Measurements from ENCODE around the gene RMDN2. TPM values are rescaled to one million over a fixed set of nuclear protein-coding genes. Genes with fewer than 3 reads are reported as not detected.

Gene RMDN2
- total RNA-seq, 4 donors from 2014 or later = 9.6 to 14.4 (median 12.0) TPM

DNA sequence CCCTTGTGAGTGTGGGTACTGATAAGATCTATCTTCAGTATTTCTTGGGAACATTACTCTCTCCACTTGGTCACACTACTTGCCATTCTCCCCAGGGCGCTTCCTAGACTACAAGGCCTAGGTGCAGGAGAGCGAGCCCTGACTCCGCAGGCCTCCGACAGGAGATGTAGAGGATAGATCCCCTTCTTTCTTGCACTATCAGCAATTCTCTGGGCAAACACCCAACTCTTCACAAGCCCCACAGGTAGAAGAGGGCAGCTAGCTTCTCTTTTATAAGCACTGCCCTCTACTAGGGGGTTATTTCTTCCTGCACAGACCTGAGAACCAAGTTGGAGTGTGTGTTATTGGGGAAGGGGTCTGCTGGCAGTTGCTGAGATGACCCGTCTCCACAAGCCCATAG lies 10.7 kb upstream of the RMDN2 start:
- no peaks in the 10 kb centered on the region for H3K9me3 ChIP-seq
- TF ChIP-seq, protein P1, sequence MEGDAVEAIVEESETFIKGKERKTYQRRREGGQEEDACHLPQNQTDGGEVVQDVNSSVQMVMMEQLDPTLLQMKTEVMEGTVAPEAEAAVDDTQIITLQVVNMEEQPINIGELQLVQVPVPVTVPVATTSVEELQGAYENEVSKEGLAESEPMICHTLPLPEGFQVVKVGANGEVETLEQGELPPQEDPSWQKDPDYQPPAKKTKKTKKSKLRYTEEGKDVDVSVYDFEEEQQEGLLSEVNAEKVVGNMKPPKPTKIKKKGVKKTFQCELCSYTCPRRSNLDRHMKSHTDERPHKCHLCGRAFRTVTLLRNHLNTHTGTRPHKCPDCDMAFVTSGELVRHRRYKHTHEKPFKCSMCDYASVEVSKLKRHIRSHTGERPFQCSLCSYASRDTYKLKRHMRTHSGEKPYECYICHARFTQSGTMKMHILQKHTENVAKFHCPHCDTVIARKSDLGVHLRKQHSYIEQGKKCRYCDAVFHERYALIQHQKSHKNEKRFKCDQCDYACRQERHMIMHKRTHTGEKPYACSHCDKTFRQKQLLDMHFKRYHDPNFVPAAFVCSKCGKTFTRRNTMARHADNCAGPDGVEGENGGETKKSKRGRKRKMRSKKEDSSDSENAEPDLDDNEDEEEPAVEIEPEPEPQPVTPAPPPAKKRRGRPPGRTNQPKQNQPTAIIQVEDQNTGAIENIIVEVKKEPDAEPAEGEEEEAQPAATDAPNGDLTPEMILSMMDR (IDR thresholded peaks at IDR 0.05) = no peak
- no peak for TF ChIP-seq EP300 (IDR thresholded peaks at IDR 0.05)
- TF ChIP-seq POLR2A (IDR thresholded peaks at IDR 0.05) = no peak
- H3K36me3 ChIP-seq = no peaks in the 10 kb centered on the region
- DNase-seq (ENCODE audit: low spot score in 2 of 2) = no peak
- H3K4me1 ChIP-seq = peaks cover 0 to 14% (median 0%) of the 10 kb centered on the region in 4 donors
- H3K4me3 ChIP-seq = no peak overlapping the region
- WGBS, 2 donors = 95% methylated on average over 5 of the region's 5 CpGs
- H3K27ac ChIP-seq = no peak overlapping the region
- H3K27me3 ChIP-seq = no peaks in the 10 kb centered on the region

DNA sequence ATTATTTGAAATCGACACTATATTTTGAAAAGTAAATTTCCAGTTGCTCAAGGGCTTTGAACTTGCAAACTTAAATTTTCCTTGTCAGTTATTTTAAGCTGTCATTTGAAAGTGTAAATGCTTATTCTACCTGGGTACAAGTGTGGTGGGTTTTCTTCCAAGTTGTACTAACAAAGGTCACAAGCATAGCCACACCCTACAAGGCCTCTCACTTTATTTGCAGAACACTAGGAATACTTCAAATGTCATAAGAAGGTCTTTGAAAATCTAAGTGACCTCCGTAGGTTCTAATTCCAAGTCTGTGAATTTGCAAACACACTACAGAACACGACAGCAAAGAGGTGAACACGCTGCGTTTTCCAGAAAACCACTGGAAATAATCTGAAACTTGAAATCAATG lies 9.3 kb upstream of the RMDN2 start:
- WGBS, 2 donors = 85 to 87% methylated on average over 5 of the region's 5 CpGs
- Histone ChIP-seq H3K9me3 (no peaks in the 10 kb centered on the region), H3K27me3 (no peaks in the 10 kb centered on the region), H3K36me3 (no peaks in the 10 kb centered on the region), H3K4me3 (no peak overlapping the region), H3K27ac (no peak overlapping the region), H3K4me1 (peaks cover 0 to 14% (median 0%) of the 10 kb centered on the region in 4 donors)
- TF ChIP-seq, protein P1 (IDR thresholded peaks at IDR 0.05) = no peak
- no peak for TF ChIP-seq EP300 (IDR thresholded peaks at IDR 0.05)
- no peak for DNase-seq (ENCODE audit: low spot score in 2 of 2)

GRCh38 chr2:37916512-37917082 lies 8.5 kb upstream of the RMDN2 start:
- Histone ChIP-seq H3K4me1 (peaks cover 0 to 14% (median 0%) of the 10 kb centered on the region in 4 donors), H3K9me3 (no peaks in the 10 kb centered on the region), H3K4me3 (no peak overlapping the region), H3K36me3 (no peaks in the 10 kb centered on the region), H3K27ac (no peak overlapping the region), H3K27me3 (no peaks in the 10 kb centered on the region)
- WGBS, 2 donors = 64 to 74% methylated on average over 3 of the region's 3 CpGs
- DNase-seq (ENCODE audit: low spot score in 2 of 2) = peak in 1 of 2 donors; percentile 41
- TF ChIP-seq POLR2A (IDR thresholded peaks at IDR 0.05) = no peak
- peak in 1 of 2 donors; percentile 13 for TF ChIP-seq EP300 (IDR thresholded peaks at IDR 0.05)
- TF ChIP-seq, protein P1 (IDR thresholded peaks at IDR 0.05) = no peak

- no peaks in the 10 kb centered on the region for H3K27me3 ChIP-seq
- H3K27ac ChIP-seq = no peak overlapping the region
- peaks cover 0 to 14% (median 0%) of the 10 kb centered on the region in 4 donors for H3K4me1 ChIP-seq
- H3K4me3 ChIP-seq = no peak overlapping the region
- no peaks in the 10 kb centered on the region for H3K36me3 ChIP-seq
- TF ChIP-seq, protein P1 (IDR thresholded peaks at IDR 0.05) = no peak
- TF ChIP-seq POLR2A (IDR thresholded peaks at IDR 0.05) = no peak
- no peak for TF ChIP-seq EP300 (IDR thresholded peaks at IDR 0.05)
- no peaks in the 10 kb centered on the region for H3K9me3 ChIP-seq
- no peak for DNase-seq (ENCODE audit: low spot score in 2 of 2)
- 90 to 92% methylated on average over 9 of the region's 9 CpGs for WGBS, 2 donors
Observed at GRCh38 chr2:37917281-37918228, 7.5 kb upstream of the RMDN2 start.

DNA sequence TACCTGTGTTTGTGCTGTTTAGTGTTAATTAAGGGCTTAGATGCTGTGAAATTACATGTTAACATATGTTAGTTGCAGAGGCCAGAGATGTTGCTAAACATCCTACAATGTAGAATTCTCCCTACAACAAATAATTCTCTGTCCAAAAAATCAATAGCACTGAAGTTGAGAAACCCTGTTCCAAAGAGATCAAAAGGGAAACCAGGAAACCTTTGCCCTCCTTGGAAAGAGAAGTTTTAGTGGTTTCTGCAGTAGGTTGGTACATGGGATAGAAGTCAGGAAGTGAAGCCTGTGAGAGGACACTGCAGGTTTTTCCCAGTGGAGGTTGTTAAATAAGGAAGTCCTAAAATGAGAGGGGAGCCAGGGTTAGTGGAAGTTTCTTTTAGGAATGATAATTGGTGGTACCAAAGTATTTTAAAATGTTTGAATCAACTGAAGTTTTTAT lies 6.3 kb upstream of the RMDN2 start:
- Histone ChIP-seq H3K27ac (no peak overlapping the region), H3K4me3 (no peak overlapping the region), H3K36me3 (no peaks in the 10 kb centered on the region), H3K9me3 (no peaks in the 10 kb centered on the region), H3K4me1 (peaks cover 0 to 14% (median 0%) of the 10 kb centered on the region in 4 donors), H3K27me3 (no peaks in the 10 kb centered on the region)
- TF ChIP-seq POLR2A (IDR thresholded peaks at IDR 0.05) (no peak), EP300 (IDR thresholded peaks at IDR 0.05) (no peak)
- TF ChIP-seq, protein P1 (IDR thresholded peaks at IDR 0.05) = no peak
- DNase-seq (ENCODE audit: low spot score in 2 of 2) = no peak

Measured in tibial nerve (tissue), 4 donors.